A673 (cell line): Measurements from ENCODE around the gene CUX1.

Source experiments
- CTCF ChIP-seq: fragments of 300-800, 200-600 bp; sonication (generic); conservative IDR thresholded peaks from 2 replicates; pipeline ENCODE4 v1.5.1; 2017; ENCODE audit warnings: low read depth, mild to moderate bottlenecking, antibody characterized with exemption, low read length, moderate library complexity, mixed read lengths
- EZH2 ChIP-seq: fragments of 200-600 bp; sonication (generic); IDR thresholded peaks from 2 replicates; pipeline ENCODE4 v1.6.1; 2017; ENCODE audit warnings: borderline replicate concordance, low read depth, mild to moderate bottlenecking, mixed read lengths, antibody characterized with exemption, low read length; ENCODE audit not compliant: poor library complexity, severe bottlenecking

GRCh38 chr7:102254521-102254920 lies 437.1 kb downstream of the CUX1 start:
- TF ChIP-seq CTCF: no peak
- TF ChIP-seq EZH2: no peak
